Transverse colon (tissue), 4 donors: Measurements from ENCODE around the gene TCTN2. TPM values are rescaled to one million over a fixed set of nuclear protein-coding genes. Genes with fewer than 3 reads are reported as not detected.
A peak's percentile ranks its signal among the peaks of the same experiment; 100 is the strongest.

ENCODE experiments used
- DNase-seq: peaks from one replicate; pipeline ENCODE4 v3.0.0-alpha.2; 2019
- H3K27ac ChIP-seq, 4 donors: fragments of 200-600 bp; sonication (generic); 2 replicates each; pipeline ENCODE4 v1.5.1; 2016 to 2018; ENCODE audit warnings: inconsistent platforms in 4 of 4
- H3K27me3 ChIP-seq: fragments of 200-600 bp; sonication (generic); 2 replicates; pipeline ENCODE4 v1.5.1; 2017; ENCODE audit warnings: inconsistent platforms
- H3K36me3 ChIP-seq, 4 donors: fragments of 200-600 bp; sonication (generic); 2 replicates each; pipeline ENCODE4 v1.5.1; 2017 to 2019; ENCODE audit warnings: inconsistent platforms in 4 of 4
- H3K4me1 ChIP-seq, 4 donors: fragments of 200-600 bp; sonication (generic); 2 replicates each; pipeline ENCODE4 v1.5.1; 2017 to 2020; ENCODE audit warnings: inconsistent platforms in 4 of 4
- H3K4me3 ChIP-seq, 4 donors: fragments of 200-600 bp; sonication (generic); 1 replicate in 1 of 4; 2 replicates in 3 of 4; pipeline versions ENCODE4 v1.5.1 to v1.6.1; 2017 to 2019; ENCODE audit warnings: inconsistent platforms in 4 of 4
- H3K9me3 ChIP-seq, 2 donors: fragments of 200-600 bp; sonication (generic); 2 replicates each; pipeline ENCODE4 v1.5.1; 2017 to 2019; ENCODE audit warnings: inconsistent platforms in 2 of 2
- EP300 ChIP-seq: sonication (generic); formaldehyde crosslinking; IDR thresholded peaks from one replicate; pipeline ENCODE4 v1.6.1; 2017; ENCODE audit warnings: antibody characterized with exemption, low read depth
- POLR2A ChIP-seq: fragments of 450-650 bp; IDR thresholded peaks from one replicate; pipeline ENCODE4 v1.6.1; 2016; ENCODE audit warnings: antibody characterized with exemption, mild to moderate bottlenecking, moderate library complexity
- POLR2AphosphoS5 ChIP-seq, 3 donors: sonication (generic); formaldehyde crosslinking; IDR thresholded peaks; one replicate each; pipeline ENCODE4 v1.6.1; 2016; ENCODE audit warnings: antibody characterized with exemption in 3 of 3
- WGBS, 2 donors: methylation state at CpG; one replicate each; pipeline ENCODE4 v1.1.5; 2018; ENCODE audit warnings: low coverage in 1 of 2; 5-methylcytosine and 5-hydroxymethylcytosine counted together
- in situ Hi-C, 4 donors: fragments of 200-750 bp; cut with MboI; loops; one replicate each; pipeline versions ENCODE4 v1.15.0 to v1.15.1; 2017; ENCODE audit warnings: low sequenced_read_pairs in 3 of 4, low pct_ligation_motif_present in 1 of 4, low pct_unique_long_range_greater_than_20kb in 1 of 4
- intact Hi-C: fragments of 100-400 bp; cut with DNase I; formaldehyde crosslinking; loops from one replicate; pipeline ENCODE4 v1.15.1; 2023; ENCODE audit warnings: low total_unique reads
- total RNA-seq, 4 donors: library from RNA; depleted of rRNA; stranded (reverse); fragments of >200 nt; gene quantifications; one replicate each; pipeline ENCODE4 v1.1.0, GENCODE V29; 2016
- TF ChIP-seq, protein P1 (sequence below), 5 experiments: fragments of 200-600 bp in 3 of 5; fragments of 450-650 bp in 2 of 5; sonication (generic) in 3 of 5; IDR thresholded peaks; 1 replicate in 2 of 5; 2 replicates in 3 of 5; pipeline ENCODE4 v1.5.1; 2016 to 2017; ENCODE audit warnings: antibody characterized with exemption in 5 of 5, inconsistent platforms in 3 of 5, mild to moderate bottlenecking in 2 of 5, moderate library complexity in 1 of 5

TCTN2 gene
- total RNA-seq, 4 donors from 2014 or later = 1.00 to 6.3 (median 5.1) TPM

DNA sequence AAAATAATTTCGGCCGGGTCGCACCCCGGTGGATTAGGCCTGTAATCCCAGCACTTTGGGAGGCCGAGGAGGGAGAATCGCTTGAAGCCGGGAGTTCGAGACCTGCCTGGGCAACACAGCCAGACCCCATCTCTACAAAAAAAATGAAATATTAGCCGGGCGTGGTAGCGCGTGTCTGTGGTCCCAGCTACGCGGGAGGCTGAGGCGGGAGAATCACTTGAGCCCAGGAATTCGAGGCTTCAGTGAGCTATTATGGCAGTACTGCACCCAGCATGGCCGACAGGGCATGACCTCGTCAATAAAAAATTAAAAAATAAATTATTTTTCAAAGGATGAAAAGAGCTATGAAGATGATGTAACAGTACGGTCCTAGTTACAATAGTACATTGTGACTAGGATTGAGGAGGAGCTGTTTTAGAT, 36.8 kb upstream of the TCTN2 start:
- Histone ChIP-seq H3K4me3 (peak overlapping the region; percentile 65 to 73 (median 70)), H3K36me3 (peaks cover 0 to 22% (median 3%) of the 10 kb centered on the region in 4 donors), H3K9me3 (no peaks in the 10 kb centered on the region), H3K27me3 (no peaks in the 10 kb centered on the region), H3K27ac (peak overlapping the region; percentile 76 to 88 (median 83)), H3K4me1 (peaks cover 8 to 17% (median 12%) of the 10 kb centered on the region in 4 donors)
- intact Hi-C loops (no loop called here), in situ Hi-C loops (no loop called here)
- DNase-seq = no peak
- TF ChIP-seq POLR2A (no peak), EP300 (no peak), POLR2AphosphoS5 (IDR thresholded peaks at IDR 0.05) (no peak)
- TF ChIP-seq, protein P1, sequence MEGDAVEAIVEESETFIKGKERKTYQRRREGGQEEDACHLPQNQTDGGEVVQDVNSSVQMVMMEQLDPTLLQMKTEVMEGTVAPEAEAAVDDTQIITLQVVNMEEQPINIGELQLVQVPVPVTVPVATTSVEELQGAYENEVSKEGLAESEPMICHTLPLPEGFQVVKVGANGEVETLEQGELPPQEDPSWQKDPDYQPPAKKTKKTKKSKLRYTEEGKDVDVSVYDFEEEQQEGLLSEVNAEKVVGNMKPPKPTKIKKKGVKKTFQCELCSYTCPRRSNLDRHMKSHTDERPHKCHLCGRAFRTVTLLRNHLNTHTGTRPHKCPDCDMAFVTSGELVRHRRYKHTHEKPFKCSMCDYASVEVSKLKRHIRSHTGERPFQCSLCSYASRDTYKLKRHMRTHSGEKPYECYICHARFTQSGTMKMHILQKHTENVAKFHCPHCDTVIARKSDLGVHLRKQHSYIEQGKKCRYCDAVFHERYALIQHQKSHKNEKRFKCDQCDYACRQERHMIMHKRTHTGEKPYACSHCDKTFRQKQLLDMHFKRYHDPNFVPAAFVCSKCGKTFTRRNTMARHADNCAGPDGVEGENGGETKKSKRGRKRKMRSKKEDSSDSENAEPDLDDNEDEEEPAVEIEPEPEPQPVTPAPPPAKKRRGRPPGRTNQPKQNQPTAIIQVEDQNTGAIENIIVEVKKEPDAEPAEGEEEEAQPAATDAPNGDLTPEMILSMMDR (IDR thresholded peaks at IDR 0.05) = no peak
- WGBS, 2 donors = 10% methylated on average over 10 to 19 of the region's 19 CpGs

GRCh38 chr12:123643911-123644310, 27.0 kb upstream of the TCTN2 start:
- no peak overlapping the region for H3K4me3 ChIP-seq
- H3K4me1 ChIP-seq = no peaks in the 10 kb centered on the region
- DNase-seq = no peak
- WGBS, 2 donors = 95% methylated on average over 7 of the region's 7 CpGs; no CpG with 5 or more reads in 1 of the 2 donors
- in situ Hi-C loops = no loop called here
- TF ChIP-seq EP300 (no peak), POLR2AphosphoS5 (IDR thresholded peaks at IDR 0.05) (no peak), POLR2A (no peak)
- TF ChIP-seq, protein P1 (IDR thresholded peaks at IDR 0.05) = no peak
- H3K36me3 ChIP-seq = peaks cover 0 to 32% (median 13%) of the 10 kb centered on the region in 4 donors
- H3K27me3 ChIP-seq = no peaks in the 10 kb centered on the region
- H3K27ac ChIP-seq = no peak overlapping the region
- no peaks in the 10 kb centered on the region for H3K9me3 ChIP-seq
- intact Hi-C loops = no loop called here

- Histone ChIP-seq H3K4me1 (no peaks in the 10 kb centered on the region), H3K4me3 (no peak overlapping the region), H3K36me3 (peaks cover 0 to 32% (median 13%) of the 10 kb centered on the region in 4 donors), H3K27ac (no peak overlapping the region), H3K27me3 (no peaks in the 10 kb centered on the region), H3K9me3 (no peaks in the 10 kb centered on the region)
- in situ Hi-C loops = no loop called here
- no peak for DNase-seq
- TF ChIP-seq, protein P1 (IDR thresholded peaks at IDR 0.05) = no peak
- TF ChIP-seq POLR2A (no peak), EP300 (no peak), POLR2AphosphoS5 (IDR thresholded peaks at IDR 0.05) (no peak)
- intact Hi-C loops = no loop called here
- 97 to 98% methylated on average over 3 of the region's 3 CpGs for WGBS, 2 donors
Measured at GRCh38 chr12:123645380-123645779, 25.5 kb upstream of the TCTN2 start.

- H3K9me3 ChIP-seq = no peaks in the 10 kb centered on the region
- H3K4me1 ChIP-seq = no peaks in the 10 kb centered on the region
- intact Hi-C loops (no loop called here), in situ Hi-C loops (no loop called here)
- H3K4me3 ChIP-seq = no peak overlapping the region
- DNase-seq = no peak
- 79 to 89% methylated on average over 2 to 5 of the region's 5 CpGs for WGBS, 2 donors
- no peaks in the 10 kb centered on the region for H3K27me3 ChIP-seq
- H3K36me3 ChIP-seq = peaks cover 0 to 35% (median 14%) of the 10 kb centered on the region in 4 donors
- no peak overlapping the region for H3K27ac ChIP-seq
- no peak for TF ChIP-seq POLR2A
- TF ChIP-seq POLR2AphosphoS5 (IDR thresholded peaks at IDR 0.05) = no peak
- no peak for TF ChIP-seq EP300
- TF ChIP-seq, protein P1 (IDR thresholded peaks at IDR 0.05) = no peak
Measured at GRCh38 chr12:123645878-123646277, 25.0 kb upstream of the TCTN2 start.
